HG03342 (cell line): ENCODE data around the gene FAM90A1.
"Not testable (repeated sequence)": the region's sequence is repeated elsewhere in the genome, so short reads cannot be mapped to it uniquely, and the experiment has no call there.

Experiments
- ATAC-seq: cut with Tn5 transposase; IDR thresholded peaks from one replicate; pipeline ENCODE4 v1.9.1; 2021; ENCODE audit warnings: mild to moderate bottlenecking, moderate library complexity; ENCODE audit not compliant: unreplicated experiment

FAM90A1 gene

GRCh38 chr12:8233935-8234495 is 6.6 kb upstream of the FAM90A1 start:
- ATAC-seq, result not testable (repeated sequence)

- ATAC-seq, result not testable (repeated sequence)
Measured at GRCh38 chr12:8233300-8233855, 6.0 kb upstream of the FAM90A1 start.

GRCh38 chr12:8231666-8232608 is 4.5 kb upstream of the FAM90A1 start:
- not testable (repeated sequence) for ATAC-seq

- not testable (repeated sequence) for ATAC-seq
Measured at GRCh38 chr12:8231049-8231448, 3.6 kb upstream of the FAM90A1 start.

GRCh38 chr12:8229486-8229885 is 2.1 kb upstream of the FAM90A1 start:
- not testable (repeated sequence) for ATAC-seq

GRCh38 chr12:8228607-8229006 is 1.2 kb upstream of the FAM90A1 start:
- not testable (repeated sequence) for ATAC-seq

GRCh38 chr12:8227732-8228077 is 287 bp upstream of the FAM90A1 start:
- not testable (repeated sequence) for ATAC-seq

GRCh38 chr12:8226355-8226754 is 1.1 kb downstream of the FAM90A1 start:
- no peak for ATAC-seq

GRCh38 chr12:8224782-8225181 is 2.6 kb downstream of the FAM90A1 start:
- ATAC-seq, result not testable (repeated sequence)

GRCh38 chr12:8223646-8224045 is 3.8 kb downstream of the FAM90A1 start:
- ATAC-seq, result not testable (repeated sequence)

GRCh38 chr12:8222303-8222702 is 5.1 kb downstream of the FAM90A1 start:
- ATAC-seq, result not testable (repeated sequence)

- ATAC-seq, result not testable (repeated sequence)
Measured at GRCh38 chr12:8221844-8222243, 5.6 kb downstream of the FAM90A1 start.

- not testable (repeated sequence) for ATAC-seq
Measured at GRCh38 chr12:8221375-8221774, 6.0 kb downstream of the FAM90A1 start.

- ATAC-seq, result not testable (repeated sequence)
Measured at GRCh38 chr12:8218711-8219382, 8.6 kb downstream of the FAM90A1 start.

GRCh38 chr12:8197685-8198308 is 29.6 kb downstream of the FAM90A1 start:
- not testable (repeated sequence) for ATAC-seq

- ATAC-seq, result not testable (repeated sequence)
Measured at GRCh38 chr12:8188088-8188487, 39.3 kb downstream of the FAM90A1 start.

- not testable (repeated sequence) for ATAC-seq
Measured at GRCh38 chr12:8184206-8184605, 43.2 kb downstream of the FAM90A1 start.

- not testable (repeated sequence) for ATAC-seq
Measured at GRCh38 chr12:8183346-8183745, 44.1 kb downstream of the FAM90A1 start.

- ATAC-seq, result not testable (repeated sequence)
Measured at GRCh38 chr12:8182923-8183322, 44.5 kb downstream of the FAM90A1 start.

- not testable (repeated sequence) for ATAC-seq
Measured at GRCh38 chr12:8181271-8181670, 46.1 kb downstream of the FAM90A1 start.
